ENCODE measurements around the gene OR4K14.

DNA sequence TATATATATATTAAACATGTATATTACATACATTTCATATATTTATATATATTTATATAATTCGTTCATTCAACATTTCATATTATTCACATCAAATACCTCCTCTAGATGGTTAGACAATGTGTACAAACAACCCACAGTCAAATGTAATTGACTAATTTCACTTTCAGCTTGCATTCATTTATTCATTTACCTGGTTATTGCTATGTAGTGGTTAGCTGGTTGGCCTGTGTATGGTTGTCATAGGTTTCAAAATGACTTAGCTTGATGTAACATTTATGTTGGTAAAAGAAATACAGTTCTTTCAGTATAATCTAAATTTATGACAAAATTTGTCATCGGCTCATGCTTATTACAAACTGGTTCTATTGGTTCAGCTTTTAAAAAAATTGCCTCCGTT is 16.3 kb upstream of the OR4K14 start:
- TF ChIP-seq, protein P1, sequence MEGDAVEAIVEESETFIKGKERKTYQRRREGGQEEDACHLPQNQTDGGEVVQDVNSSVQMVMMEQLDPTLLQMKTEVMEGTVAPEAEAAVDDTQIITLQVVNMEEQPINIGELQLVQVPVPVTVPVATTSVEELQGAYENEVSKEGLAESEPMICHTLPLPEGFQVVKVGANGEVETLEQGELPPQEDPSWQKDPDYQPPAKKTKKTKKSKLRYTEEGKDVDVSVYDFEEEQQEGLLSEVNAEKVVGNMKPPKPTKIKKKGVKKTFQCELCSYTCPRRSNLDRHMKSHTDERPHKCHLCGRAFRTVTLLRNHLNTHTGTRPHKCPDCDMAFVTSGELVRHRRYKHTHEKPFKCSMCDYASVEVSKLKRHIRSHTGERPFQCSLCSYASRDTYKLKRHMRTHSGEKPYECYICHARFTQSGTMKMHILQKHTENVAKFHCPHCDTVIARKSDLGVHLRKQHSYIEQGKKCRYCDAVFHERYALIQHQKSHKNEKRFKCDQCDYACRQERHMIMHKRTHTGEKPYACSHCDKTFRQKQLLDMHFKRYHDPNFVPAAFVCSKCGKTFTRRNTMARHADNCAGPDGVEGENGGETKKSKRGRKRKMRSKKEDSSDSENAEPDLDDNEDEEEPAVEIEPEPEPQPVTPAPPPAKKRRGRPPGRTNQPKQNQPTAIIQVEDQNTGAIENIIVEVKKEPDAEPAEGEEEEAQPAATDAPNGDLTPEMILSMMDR (IDR thresholded peaks at IDR 0.05; ENCODE audit: borderline replicate concordance, extremely low read depth, low read length, poor library complexity, severe bottlenecking) = no peak
- no peak for TF ChIP-seq EZH2 (IDR thresholded peaks at IDR 0.05; ENCODE audit: borderline replicate concordance, low read depth, low read length, severe bottlenecking)

Measured in DND-41 (cell line).